GM12873 (cell line): ENCODE measurements around the gene RNF4.

Source experiments
- CTCF ChIP-seq: IDR thresholded peaks from 2 replicates; pipeline ENCODE4 v1.5.1; 2012; ENCODE audit warnings: low read depth, mild to moderate bottlenecking, moderate library complexity, low read length, control low read depth; ENCODE audit not compliant: insufficient read depth; ENCODE audit errors: missing control alignments

The RNF4 gene

GRCh38 chr4:2446656-2447564 lies 22.0 kb upstream of the RNF4 start:
- TF ChIP-seq CTCF, result no peak

- TF ChIP-seq CTCF, result no peak
Measured at GRCh38 chr4:2448589-2448988, 20.3 kb upstream of the RNF4 start.

GRCh38 chr4:2449051-2449450 lies 19.9 kb upstream of the RNF4 start:
- no peak for TF ChIP-seq CTCF

GRCh38 chr4:2449511-2450392 lies 19.2 kb upstream of the RNF4 start:
- no peak for TF ChIP-seq CTCF

- TF ChIP-seq CTCF, result no peak
Measured at GRCh38 chr4:2450394-2451035, 18.4 kb upstream of the RNF4 start.

- no peak for TF ChIP-seq CTCF
Measured at GRCh38 chr4:2451036-2451520, 17.8 kb upstream of the RNF4 start.
